NK-92 (cell line): ENCODE data around the gene FOXA1.

Experiments
- DNase-seq: peaks from one replicate; lab custom pipeline; 2025; ENCODE audit not compliant: unreplicated experiment; lab: John Stamatoyannopoulos, UW

The FOXA1 gene

GRCh38 chr14:37602605-37603453, 7.8 kb upstream of the FOXA1 start:
- no peak for DNase-seq

- no peak for DNase-seq
Measured at GRCh38 chr14:37601865-37602264, 6.8 kb upstream of the FOXA1 start.

GRCh38 chr14:37600880-37601741, 6.1 kb upstream of the FOXA1 start:
- DNase-seq = no peak

- DNase-seq = no peak
Measured at GRCh38 chr14:37599507-37600368, 4.7 kb upstream of the FOXA1 start.

GRCh38 chr14:37598747-37599506, 3.9 kb upstream of the FOXA1 start:
- DNase-seq = no peak

- no peak for DNase-seq
Measured at GRCh38 chr14:37597914-37598746, 3.1 kb upstream of the FOXA1 start.

- no peak for DNase-seq
Measured at GRCh38 chr14:37597538-37597913, 2.5 kb upstream of the FOXA1 start.

GRCh38 chr14:37596790-37597472, 1.9 kb upstream of the FOXA1 start:
- DNase-seq = no peak

- no peak for DNase-seq
Measured at GRCh38 chr14:37595809-37596621, 966 bp upstream of the FOXA1 start.

- no peak for DNase-seq
Measured at GRCh38 chr14:37594238-37594970, 645 bp downstream of the FOXA1 start.

GRCh38 chr14:37593511-37594237, 1.4 kb downstream of the FOXA1 start:
- no peak for DNase-seq

GRCh38 chr14:37592482-37593408, 2.3 kb downstream of the FOXA1 start:
- DNase-seq = no peak

- no peak for DNase-seq
Measured at GRCh38 chr14:37591941-37592481, 3.0 kb downstream of the FOXA1 start.

- DNase-seq = no peak
Measured at GRCh38 chr14:37591311-37591940, 3.6 kb downstream of the FOXA1 start.
